ENCODE data around the gene SCEL. TPM values are rescaled to one million over a fixed set of nuclear protein-coding genes. Genes with fewer than 3 reads are reported as not detected.

The SCEL gene
- total and polyA plus RNA-seq, 2 of the 4 experiments (the other 2 are of a cell fraction), result not detected

DNA sequence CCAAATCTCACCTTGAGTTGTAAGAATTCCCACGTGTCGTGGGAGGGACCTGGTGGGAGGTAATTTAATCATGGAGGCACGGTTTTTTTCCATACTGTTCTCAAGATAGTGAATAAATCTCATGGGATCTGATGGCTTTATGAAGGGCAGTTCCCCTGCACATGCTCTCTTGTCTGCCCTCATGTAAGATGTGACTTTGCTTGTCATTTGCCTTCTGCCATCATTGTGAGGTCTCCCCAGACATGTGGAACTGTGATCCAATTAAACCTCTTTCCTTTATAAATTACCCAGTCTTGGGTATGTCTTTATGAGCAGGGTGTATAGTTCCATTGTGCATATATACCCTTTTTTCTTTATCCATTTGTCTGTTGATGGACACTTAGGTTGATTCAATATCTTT, 13.1 kb downstream of the SCEL start:
- Histone ChIP-seq H2BK120ac (ENCODE audit: low read depth, low read length) (no peak overlapping the region), H2AK9ac (replicated peaks; ENCODE audit: low read depth, low read length, poor library complexity) (no peak overlapping the region), H2BK5ac (ENCODE audit: low read depth, low read length, poor library complexity, severe bottlenecking) (no peak overlapping the region), H3K14ac (replicated peaks; ENCODE audit: low read depth, low read length) (no peak overlapping the region), H3K9me1 (ENCODE audit: insufficient read depth, low read length) (no peaks in the 10 kb centered on the region), H2AK5ac (ENCODE audit: low read depth, low read length) (no peak overlapping the region), H3K4ac (ENCODE audit: low read depth, low read length) (no peak overlapping the region), H2BK20ac (ENCODE audit: low read depth, low read length) (no peak overlapping the region), H3K27me3 (ENCODE audit: control insufficient read depth, insufficient read depth, low read length) (no peaks in the 10 kb centered on the region), H3K23ac (ENCODE audit: low read depth, low read length) (no peak overlapping the region), H2BK15ac (ENCODE audit: low read depth, low read length) (no peak overlapping the region), H4K8ac (ENCODE audit: low read depth in 2 of 2, low read length in 2 of 2) (no peak overlapping the region), H2AFZ (replicated peaks; ENCODE audit: low read length, poor library complexity) (no peak overlapping the region), H4K20me1 (ENCODE audit: insufficient read depth, low read length) (no peaks in the 10 kb centered on the region), H3K9me3 (ENCODE audit: control insufficient read depth, insufficient read depth, low read length) (no peaks in the 10 kb centered on the region), H3K9ac (ENCODE audit: low read depth, low read length) (no peak overlapping the region), H3K4me2 (ENCODE audit: low read depth, low read length) (no peak overlapping the region), H4K5ac (ENCODE audit: low read depth, low read length) (no peak overlapping the region), H3K36me3 (ENCODE audit: control insufficient read depth, insufficient read depth, low read length) (no peaks in the 10 kb centered on the region), H3K4me3 (ENCODE audit: insufficient read depth, low read depth, low read length) (no peak overlapping the region), H4K91ac (ENCODE audit: insufficient read depth, low read depth, low read length) (no peak overlapping the region), H3K4me1 (ENCODE audit: control insufficient read depth, insufficient read depth, low read length) (no peaks in the 10 kb centered on the region), H3K56ac (ENCODE audit: extremely low read depth, insufficient read depth, low read length) (no peak overlapping the region), H3K79me1 (ENCODE audit: low read depth in 1 of 2, low read length in 2 of 2) (no peaks in the 10 kb centered on the region), H3K18ac (ENCODE audit: low read depth, low read length) (no peak overlapping the region), H3K27ac (ENCODE audit: insufficient read depth, low read length) (no peak overlapping the region)
- dilution Hi-C loops (cut with HindIII; ENCODE audit: low sequenced_read_pairs, unreplicated experiment) (no loop called here), intact Hi-C loops (cut with micrococcal nuclease) (no loop called here), in situ Hi-C loops (cut with MboI; ENCODE audit: low sequenced_read_pairs) (no loop called here)
- CTCF ChIA-PET, result no interaction called here
- POLR2A ChIA-PET (ENCODE audit: unreplicated experiment), result no interaction called here
- no TSS peak for BruUV-seq (replicated peaks)
- DNase-seq (no peak), ATAC-seq (ENCODE audit: low read depth) (no peak)
- no CpG with 5 or more reads among the region's 3 CpGs for WGBS, 2 experiments (ENCODE audit: extremely low coverage in 2 of 2, insufficient read length in 1 of 2)
- TF ChIP-seq FOS (IDR thresholded peaks at IDR 0.05; ENCODE audit: low read depth, low read length) (no peak), RFX5 (IDR thresholded peaks at IDR 0.05; ENCODE audit: low read depth, low read length) (no peak), RAD21 (IDR thresholded peaks at IDR 0.05; ENCODE audit: low read length) (no peak), CEBPB (IDR thresholded peaks at IDR 0.05; ENCODE audit: low read depth, low read length) (no peak), POLR2A (IDR thresholded peaks at IDR 0.05; ENCODE audit: low read depth, low read length) (no peak), NFE2L2 (IDR thresholded peaks at IDR 0.05; ENCODE audit: low read depth, low read length) (no peak), MAFK (IDR thresholded peaks at IDR 0.05; ENCODE audit: low read depth, low read length) (no peak)
- TF ChIP-seq, protein P1, sequence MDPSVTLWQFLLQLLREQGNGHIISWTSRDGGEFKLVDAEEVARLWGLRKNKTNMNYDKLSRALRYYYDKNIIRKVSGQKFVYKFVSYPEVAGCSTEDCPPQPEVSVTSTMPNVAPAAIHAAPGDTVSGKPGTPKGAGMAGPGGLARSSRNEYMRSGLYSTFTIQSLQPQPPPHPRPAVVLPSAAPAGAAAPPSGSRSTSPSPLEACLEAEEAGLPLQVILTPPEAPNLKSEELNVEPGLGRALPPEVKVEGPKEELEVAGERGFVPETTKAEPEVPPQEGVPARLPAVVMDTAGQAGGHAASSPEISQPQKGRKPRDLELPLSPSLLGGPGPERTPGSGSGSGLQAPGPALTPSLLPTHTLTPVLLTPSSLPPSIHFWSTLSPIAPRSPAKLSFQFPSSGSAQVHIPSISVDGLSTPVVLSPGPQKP (IDR thresholded peaks at IDR 0.05; ENCODE audit: borderline replicate concordance, low read depth, low read length), result no peak
- TF ChIP-seq, protein P2, sequence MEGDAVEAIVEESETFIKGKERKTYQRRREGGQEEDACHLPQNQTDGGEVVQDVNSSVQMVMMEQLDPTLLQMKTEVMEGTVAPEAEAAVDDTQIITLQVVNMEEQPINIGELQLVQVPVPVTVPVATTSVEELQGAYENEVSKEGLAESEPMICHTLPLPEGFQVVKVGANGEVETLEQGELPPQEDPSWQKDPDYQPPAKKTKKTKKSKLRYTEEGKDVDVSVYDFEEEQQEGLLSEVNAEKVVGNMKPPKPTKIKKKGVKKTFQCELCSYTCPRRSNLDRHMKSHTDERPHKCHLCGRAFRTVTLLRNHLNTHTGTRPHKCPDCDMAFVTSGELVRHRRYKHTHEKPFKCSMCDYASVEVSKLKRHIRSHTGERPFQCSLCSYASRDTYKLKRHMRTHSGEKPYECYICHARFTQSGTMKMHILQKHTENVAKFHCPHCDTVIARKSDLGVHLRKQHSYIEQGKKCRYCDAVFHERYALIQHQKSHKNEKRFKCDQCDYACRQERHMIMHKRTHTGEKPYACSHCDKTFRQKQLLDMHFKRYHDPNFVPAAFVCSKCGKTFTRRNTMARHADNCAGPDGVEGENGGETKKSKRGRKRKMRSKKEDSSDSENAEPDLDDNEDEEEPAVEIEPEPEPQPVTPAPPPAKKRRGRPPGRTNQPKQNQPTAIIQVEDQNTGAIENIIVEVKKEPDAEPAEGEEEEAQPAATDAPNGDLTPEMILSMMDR (conservative IDR thresholded peaks at IDR 0.05; ENCODE audit: low read depth, low read length), result no peak
- TF ChIP-seq, protein P3, sequence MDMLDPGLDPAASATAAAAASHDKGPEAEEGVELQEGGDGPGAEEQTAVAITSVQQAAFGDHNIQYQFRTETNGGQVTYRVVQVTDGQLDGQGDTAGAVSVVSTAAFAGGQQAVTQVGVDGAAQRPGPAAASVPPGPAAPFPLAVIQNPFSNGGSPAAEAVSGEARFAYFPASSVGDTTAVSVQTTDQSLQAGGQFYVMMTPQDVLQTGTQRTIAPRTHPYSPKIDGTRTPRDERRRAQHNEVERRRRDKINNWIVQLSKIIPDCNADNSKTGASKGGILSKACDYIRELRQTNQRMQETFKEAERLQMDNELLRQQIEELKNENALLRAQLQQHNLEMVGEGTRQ (IDR thresholded peaks at IDR 0.05; ENCODE audit: low read depth, low read length), result no peak

Data from IMR-90 (cell line).